Psoas muscle (tissue), 8 donors: Measurements from ENCODE around the gene PCDHGA5. TPM values are rescaled to one million over a fixed set of nuclear protein-coding genes. Genes with fewer than 3 reads are reported as not detected.
A peak's percentile ranks its signal among the peaks of the same experiment; 100 is the strongest.
"Not testable (repeated sequence)": the region's sequence is repeated elsewhere in the genome, so short reads cannot be mapped to it uniquely, and the experiment has no call there.

ENCODE experiments used
- ATAC-seq, 4 donors: fragments of 200-7000 bp; cut with Tn5 transposase; one replicate each; pipeline ENCODE4 v1.9.1; 2020; ENCODE audit warnings: moderate library complexity in 3 of 4, mild to moderate bottlenecking in 2 of 4
- DNase-seq, 2 donors: peaks; one replicate each; pipeline ENCODE4 v3.0.0-alpha.2; 2020
- H3K27ac ChIP-seq: fragments of 200-600 bp; one replicate; pipeline ENCODE4 v1.8.0; 2022
- H3K27me3 ChIP-seq, 3 donors: fragments of 200-600 bp in 1 of 3; one replicate each; pipeline versions ENCODE4 v1.6.1 to v1.8.0; 2013 to 2022; ENCODE audit warnings: low read length in 2 of 3, mild to moderate bottlenecking in 2 of 3, moderate library complexity in 1 of 3; ENCODE audit not compliant: insufficient read depth in 3 of 3
- H3K36me3 ChIP-seq, 2 donors: fragments of 200-600 bp in 1 of 2; one replicate each; pipeline versions ENCODE4 v1.6.1 to v1.8.0; 2013 to 2022; ENCODE audit warnings: low read depth in 1 of 2, mild to moderate bottlenecking in 1 of 2, moderate library complexity in 1 of 2; ENCODE audit not compliant: insufficient read depth in 1 of 2
- H3K4me1 ChIP-seq: fragments of 200-600 bp; one replicate; pipeline ENCODE4 v1.8.0; 2022
- H3K4me3 ChIP-seq: fragments of 200-600 bp; one replicate; pipeline ENCODE4 v1.8.0; 2022; ENCODE audit warnings: mild to moderate bottlenecking
- H3K9me3 ChIP-seq: fragments of 200-600 bp; one replicate; pipeline ENCODE4 v1.8.0; 2022
- WGBS, 3 donors: extraction: QIAGEN DNeasy Blood & Tissue Kit; methylation state at CpG; one replicate each; pipeline versions ENCODE4 v1.1.6 to v1.1.7; 2013; 5-methylcytosine and 5-hydroxymethylcytosine counted together
- intact Hi-C, 2 donors: fragments of 100-400 bp; cut with DNase I; formaldehyde crosslinking; loops; one replicate each; pipeline versions ENCODE4 v1.11.0 to v1.14.2; 2022
- polyA plus RNA-seq, 3 donors: library from polyadenylated mRNA; stranded (reverse); fragments of 200-250 nt; gene quantifications; one replicate each; pipeline ENCODE4 v1.2.3, GENCODE V29; 2013
- total RNA-seq, 4 donors: library from RNA; stranded (reverse); fragmentation: NEBNext Ultra II Directional in 2 of 4; extraction: Animal tissue kit (Norgen Biotek cat#: 25700) in 2 of 4; gene quantifications; one replicate each; pipeline versions ENCODE4 v1.2.1 to v1.2.4, GENCODE V29; 2021 to 2023
- TF ChIP-seq, protein P1 (sequence below): fragments of 200-600 bp; IDR thresholded peaks from one replicate; pipeline ENCODE4 v1.8.0; 2022; ENCODE audit warnings: antibody characterized with exemption
- donor health status: healthy with polysubstance abuse.
- donor health status: DM: no; HTN: no; CAD: no; lungs with moderate emphysema.
- donor health status: Bipolar disorder and iron deficiency.
- donor health status: healthy.
- donor health status: DM: yes; HTN: yes; CAD: no.
- donor health status: DM: no; HTN: no; CAD: no.
- donor health status: DM: no; HTN: no; CAD: no.
- donor health status: DM: yes; HTN: yes; CAD: no.

The PCDHGA5 gene
- total and polyA plus RNA-seq, 7 donors: 0.07 to 2.0 (median 0.84) TPM

DNA sequence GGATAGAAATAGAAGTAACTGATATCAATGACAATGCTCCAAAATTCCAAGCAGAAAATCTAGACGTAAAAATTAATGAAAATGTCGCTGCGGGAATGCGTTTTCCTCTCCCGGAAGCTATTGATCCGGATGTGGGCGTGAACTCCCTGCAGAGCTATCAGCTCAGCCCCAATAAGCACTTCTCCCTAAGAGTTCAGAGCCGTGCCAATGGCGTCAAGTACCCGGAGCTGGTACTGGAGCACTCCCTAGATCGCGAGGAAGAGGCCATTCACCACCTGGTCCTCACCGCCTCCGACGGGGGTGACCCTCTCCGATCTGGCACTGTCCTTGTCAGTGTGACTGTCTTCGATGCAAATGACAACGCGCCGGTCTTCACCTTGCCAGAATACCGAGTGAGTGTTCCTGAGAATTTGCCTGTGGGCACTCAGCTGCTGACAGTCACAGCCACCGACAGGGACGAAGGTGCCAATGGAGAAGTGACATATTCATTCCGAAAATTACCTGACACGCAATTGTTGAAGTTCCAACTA is 49.6 kb downstream of the PCDHGA5 start:
- ATAC-seq: peak; percentile 18 to 29 (median 22)
- WGBS, 3 donors: 27 to 29% (median 29%) methylated on average over 25 of the region's 25 CpGs
- Histone ChIP-seq H3K27ac (no peak overlapping the region), H3K27me3 (peaks cover 0 to 28% (median 0%) of the 10 kb centered on the region in 3 donors), H3K36me3 (no peaks in the 10 kb centered on the region), H3K9me3 (peaks cover 7% of the 10 kb centered on the region), H3K4me3 (peak overlapping the region; percentile 60), H3K4me1 (no peaks in the 10 kb centered on the region)
- TF ChIP-seq, protein P1, sequence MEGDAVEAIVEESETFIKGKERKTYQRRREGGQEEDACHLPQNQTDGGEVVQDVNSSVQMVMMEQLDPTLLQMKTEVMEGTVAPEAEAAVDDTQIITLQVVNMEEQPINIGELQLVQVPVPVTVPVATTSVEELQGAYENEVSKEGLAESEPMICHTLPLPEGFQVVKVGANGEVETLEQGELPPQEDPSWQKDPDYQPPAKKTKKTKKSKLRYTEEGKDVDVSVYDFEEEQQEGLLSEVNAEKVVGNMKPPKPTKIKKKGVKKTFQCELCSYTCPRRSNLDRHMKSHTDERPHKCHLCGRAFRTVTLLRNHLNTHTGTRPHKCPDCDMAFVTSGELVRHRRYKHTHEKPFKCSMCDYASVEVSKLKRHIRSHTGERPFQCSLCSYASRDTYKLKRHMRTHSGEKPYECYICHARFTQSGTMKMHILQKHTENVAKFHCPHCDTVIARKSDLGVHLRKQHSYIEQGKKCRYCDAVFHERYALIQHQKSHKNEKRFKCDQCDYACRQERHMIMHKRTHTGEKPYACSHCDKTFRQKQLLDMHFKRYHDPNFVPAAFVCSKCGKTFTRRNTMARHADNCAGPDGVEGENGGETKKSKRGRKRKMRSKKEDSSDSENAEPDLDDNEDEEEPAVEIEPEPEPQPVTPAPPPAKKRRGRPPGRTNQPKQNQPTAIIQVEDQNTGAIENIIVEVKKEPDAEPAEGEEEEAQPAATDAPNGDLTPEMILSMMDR: no peak
- intact Hi-C loops: no loop called here
- no peak for DNase-seq

DNA sequence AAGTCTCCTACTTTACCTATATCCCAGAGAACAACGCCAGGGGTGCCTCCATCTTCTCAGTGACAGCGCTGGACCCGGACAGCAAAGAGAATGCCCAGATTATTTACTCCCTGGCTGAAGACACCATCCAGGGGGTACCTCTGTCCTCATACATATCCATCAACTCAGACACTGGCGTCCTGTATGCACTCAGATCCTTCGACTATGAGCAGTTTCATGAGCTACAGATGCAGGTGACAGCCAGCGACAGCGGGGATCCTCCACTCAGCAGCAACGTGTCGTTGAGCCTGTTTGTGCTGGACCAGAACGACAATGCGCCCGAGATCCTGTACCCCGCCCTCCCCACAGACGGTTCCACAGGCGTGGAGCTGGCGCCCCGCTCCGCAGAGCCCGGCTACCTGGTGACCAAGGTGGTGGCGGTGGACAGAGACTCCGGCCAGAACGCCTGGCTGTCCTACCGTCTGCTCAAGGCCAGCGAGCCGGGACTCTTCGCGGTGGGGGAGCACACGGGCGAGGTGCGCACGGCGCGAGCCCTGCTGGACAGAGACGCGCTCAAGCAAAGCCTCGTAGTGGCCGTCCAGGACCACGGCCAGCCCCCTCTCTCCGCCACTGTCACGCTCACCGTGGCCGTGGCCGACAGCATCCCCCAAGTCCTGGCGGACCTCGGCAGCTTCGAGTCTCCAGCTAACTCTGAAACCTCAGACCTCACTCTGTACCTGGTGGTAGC is 50.7 kb downstream of the PCDHGA5 start:
- intact Hi-C loops: loop anchor here (5.0 kb wide), 2 partner anchors 143 to 148 kb away; no protein-coding TSS in a partner anchor
- peaks cover 0 to 27% (median 3%) of the 10 kb centered on the region in 3 donors for H3K27me3 ChIP-seq
- peak overlapping the region; percentile 8 for H3K4me3 ChIP-seq
- H3K9me3 ChIP-seq, H3K4me1 ChIP-seq, H3K36me3 ChIP-seq, DNase-seq, ATAC-seq, H3K27ac ChIP-seq: not testable (repeated sequence)
- WGBS, 3 donors: 43 to 53% (median 47%) methylated on average over 38 to 46 of the region's 46 CpGs

DNA sequence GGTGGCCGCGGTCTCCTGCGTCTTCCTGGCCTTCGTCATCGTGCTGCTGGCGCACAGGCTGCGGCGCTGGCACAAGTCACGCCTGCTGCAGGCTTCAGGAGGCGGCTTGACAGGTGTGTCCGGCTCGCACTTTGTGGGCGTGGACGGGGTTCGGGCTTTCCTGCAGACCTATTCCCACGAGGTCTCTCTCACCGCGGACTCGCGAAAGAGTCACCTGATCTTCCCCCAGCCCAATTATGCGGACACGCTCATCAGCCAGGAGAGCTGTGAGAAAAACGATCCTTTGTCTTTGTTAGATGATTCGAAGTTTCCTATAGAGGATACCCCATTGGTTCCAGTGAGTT is 51.3 kb downstream of the PCDHGA5 start:
- WGBS, 3 donors: 31 to 44% (median 38%) methylated on average over 24 of the region's 24 CpGs
- H3K4me1 ChIP-seq, H3K36me3 ChIP-seq, H3K27ac ChIP-seq, ATAC-seq, DNase-seq, H3K9me3 ChIP-seq: not testable (repeated sequence)
- intact Hi-C loops: loop anchor here (5.0 kb wide), 2 partner anchors 142 to 147 kb away; no protein-coding TSS in a partner anchor
- Histone ChIP-seq H3K4me3 (peak overlapping the region; percentile 8), H3K27me3 (peaks cover 0 to 31% (median 4%) of the 10 kb centered on the region in 3 donors)

Other genes starting within 250 kb of the PCDHGA5 start
Only the 30 nearest of the 36 such genes appear.
- under 1 TPM in 3 of 4 donors, not detected in 1; 0.15 to 0.58 (median 0.20) TPM for gene PCDHB9, start 177.0 kb upstream of the PCDHGA5 start, total RNA-seq
- under 1 TPM; 0.09 to 0.15 (median 0.13) TPM for gene PCDHB9, start 177.0 kb upstream of the PCDHGA5 start, polyA plus RNA-seq
- under 1 TPM; 0.26 to 0.29 (median 0.26) TPM for gene PCDHB10, start 171.8 kb upstream of the PCDHGA5 start, total RNA-seq
- under 1 TPM; 0.13 to 0.17 (median 0.14) TPM for gene PCDHB10, start 171.8 kb upstream of the PCDHGA5 start, polyA plus RNA-seq
- 1 to 10 TPM in 2 of 4 donors, under 1 TPM in 2; 0.86 to 1.8 (median 1.1) TPM for gene PCDHB11, start 164.5 kb upstream of the PCDHGA5 start, total RNA-seq
- under 1 TPM; 0.08 to 0.13 (median 0.13) TPM for gene PCDHB11, start 164.5 kb upstream of the PCDHGA5 start, polyA plus RNA-seq
- under 1 TPM; 0.44 to 0.96 (median 0.83) TPM for gene PCDHB12, start 155.4 kb upstream of the PCDHGA5 start, total RNA-seq
- under 1 TPM; 0.10 to 0.21 (median 0.21) TPM for gene PCDHB12, start 155.4 kb upstream of the PCDHGA5 start, polyA plus RNA-seq
- gene PCDHB13, start 150.2 kb upstream of the PCDHGA5 start, total RNA-seq: under 1 TPM; 0.44 to 0.81 (median 0.62) TPM
- under 1 TPM; 0.06 to 0.26 (median 0.18) TPM for gene PCDHB13, start 150.2 kb upstream of the PCDHGA5 start, polyA plus RNA-seq
- gene PCDHB14, start 140.8 kb upstream of the PCDHGA5 start, total RNA-seq: under 1 TPM; 0.48 to 0.75 (median 0.50) TPM
- gene PCDHB14, start 140.8 kb upstream of the PCDHGA5 start, polyA plus RNA-seq: under 1 TPM; 0.20 to 0.51 (median 0.32) TPM
- gene PCDHB15, start 118.8 kb upstream of the PCDHGA5 start, total RNA-seq: 1 to 10 TPM in 2 of 4 donors, under 1 TPM in 2; 0.50 to 2.5 (median 0.91) TPM
- under 1 TPM; 0.44 to 0.58 (median 0.45) TPM for gene PCDHB15, start 118.8 kb upstream of the PCDHGA5 start, polyA plus RNA-seq
- under 1 TPM in 2 of 4 donors, not detected in 2; 0.19 to 0.32 TPM for gene SLC25A2, start 60.1 kb upstream of the PCDHGA5 start, total RNA-seq
- under 1 TPM in 1 of 3 donors, not detected in 2; 0.04 TPM for gene SLC25A2, start 60.1 kb upstream of the PCDHGA5 start, polyA plus RNA-seq
- gene TAF7, start 43.4 kb upstream of the PCDHGA5 start, total RNA-seq: 100 to 1,000 TPM in 2 of 4 donors, 10 to 100 TPM in 2; 92.9 to 139 (median 117) TPM
- gene TAF7, start 43.4 kb upstream of the PCDHGA5 start, polyA plus RNA-seq: 100 to 1,000 TPM; 112 to 249 (median 139) TPM
- 1 to 10 TPM in 1 of 4 donors, under 1 TPM in 3; 0.51 to 1.4 (median 0.65) TPM for gene PCDHGA1, start 33.6 kb upstream of the PCDHGA5 start, total RNA-seq
- 1 to 10 TPM in 1 of 3 donors, under 1 TPM in 2; 0.27 to 2.1 (median 0.56) TPM for gene PCDHGA1, start 33.6 kb upstream of the PCDHGA5 start, polyA plus RNA-seq
- gene PCDHGA2, start 25.4 kb upstream of the PCDHGA5 start, total RNA-seq: 1 to 10 TPM; 1.2 to 1.8 (median 1.6) TPM
- gene PCDHGA2, start 25.4 kb upstream of the PCDHGA5 start, polyA plus RNA-seq: 1 to 10 TPM in 1 of 3 donors, under 1 TPM in 2; 0.22 to 1.1 (median 0.25) TPM
- gene PCDHGA3, start 20.3 kb upstream of the PCDHGA5 start, total RNA-seq: 1 to 10 TPM in 3 of 4 donors, under 1 TPM in 1; 0.97 to 2.4 (median 1.7) TPM
- gene PCDHGA3, start 20.3 kb upstream of the PCDHGA5 start, polyA plus RNA-seq: under 1 TPM; 0.33 to 0.67 (median 0.34) TPM
- gene PCDHGB1, start 14.1 kb upstream of the PCDHGA5 start, total RNA-seq: 1 to 10 TPM in 2 of 4 donors, under 1 TPM in 2; 0.71 to 1.8 (median 1.2) TPM
- gene PCDHGB1, start 14.1 kb upstream of the PCDHGA5 start, polyA plus RNA-seq: under 1 TPM; 0.08 to 0.22 (median 0.12) TPM
- gene PCDHGA4, start 9.1 kb upstream of the PCDHGA5 start, total RNA-seq: 1 to 10 TPM in 3 of 4 donors, under 1 TPM in 1; 0.84 to 2.4 (median 2.2) TPM
- under 1 TPM; 0.14 to 0.47 (median 0.40) TPM for gene PCDHGA4, start 9.1 kb upstream of the PCDHGA5 start, polyA plus RNA-seq
- 1 to 10 TPM; 1.2 to 2.4 (median 1.9) TPM for gene PCDHGB2, start 4.2 kb upstream of the PCDHGA5 start, total RNA-seq
- under 1 TPM; 0.10 to 0.67 (median 0.65) TPM for gene PCDHGB2, start 4.2 kb upstream of the PCDHGA5 start, polyA plus RNA-seq
- 1 to 10 TPM in 3 of 4 donors, under 1 TPM in 1; 0.92 to 2.0 (median 1.2) TPM for gene PCDHGB3, start 6.1 kb downstream of the PCDHGA5 start, total RNA-seq
- under 1 TPM; 0.17 to 0.44 (median 0.35) TPM for gene PCDHGB3, start 6.1 kb downstream of the PCDHGA5 start, polyA plus RNA-seq
- gene PCDHGA6, start 9.7 kb downstream of the PCDHGA5 start, total RNA-seq: 1 to 10 TPM; 1.3 to 2.5 (median 1.8) TPM
- gene PCDHGA6, start 9.7 kb downstream of the PCDHGA5 start, polyA plus RNA-seq: under 1 TPM; 0.03 to 0.72 (median 0.57) TPM
- gene PCDHGA7, start 18.6 kb downstream of the PCDHGA5 start, total RNA-seq: 1 to 10 TPM in 2 of 4 donors, under 1 TPM in 2; 0.97 to 2.2 (median 1.1) TPM
- under 1 TPM; 0.07 to 0.35 (median 0.35) TPM for gene PCDHGA7, start 18.6 kb downstream of the PCDHGA5 start, polyA plus RNA-seq
- gene PCDHGB4, start 23.5 kb downstream of the PCDHGA5 start, total RNA-seq: 1 to 10 TPM in 3 of 4 donors, under 1 TPM in 1; 0.99 to 3.0 (median 2.0) TPM
- under 1 TPM; 0.24 to 0.52 (median 0.49) TPM for gene PCDHGB4, start 23.5 kb downstream of the PCDHGA5 start, polyA plus RNA-seq
- gene PCDHGA8, start 28.5 kb downstream of the PCDHGA5 start, total RNA-seq: 1 to 10 TPM in 3 of 4 donors, under 1 TPM in 1; 0.82 to 1.6 (median 1.3) TPM
- under 1 TPM; 0.04 to 0.30 (median 0.26) TPM for gene PCDHGA8, start 28.5 kb downstream of the PCDHGA5 start, polyA plus RNA-seq
- gene PCDHGB5, start 33.8 kb downstream of the PCDHGA5 start, total RNA-seq: 1 to 10 TPM; 2.7 to 5.1 (median 4.0) TPM
- 1 to 10 TPM in 1 of 3 donors, under 1 TPM in 2; 0.61 to 1.4 (median 0.95) TPM for gene PCDHGB5, start 33.8 kb downstream of the PCDHGA5 start, polyA plus RNA-seq
- gene PCDHGA9, start 38.6 kb downstream of the PCDHGA5 start, total RNA-seq: 1 to 10 TPM; 1.5 to 3.5 (median 1.9) TPM
- under 1 TPM; 0.11 to 0.42 (median 0.36) TPM for gene PCDHGA9, start 38.6 kb downstream of the PCDHGA5 start, polyA plus RNA-seq
- gene PCDHGB6, start 43.9 kb downstream of the PCDHGA5 start, total RNA-seq: 1 to 10 TPM; 2.0 to 4.1 (median 2.9) TPM
- gene PCDHGB6, start 43.9 kb downstream of the PCDHGA5 start, polyA plus RNA-seq: under 1 TPM; 0.46 to 0.83 (median 0.82) TPM
- gene PCDHGA10, start 48.8 kb downstream of the PCDHGA5 start, total RNA-seq: 1 to 10 TPM in 3 of 4 donors, under 1 TPM in 1; 0.86 to 3.9 (median 2.8) TPM
- under 1 TPM; 0.27 to 0.56 (median 0.39) TPM for gene PCDHGA10, start 48.8 kb downstream of the PCDHGA5 start, polyA plus RNA-seq
- gene PCDHGB7, start 53.5 kb downstream of the PCDHGA5 start, total RNA-seq: 1 to 10 TPM; 3.8 to 7.2 (median 5.7) TPM
- 1 to 10 TPM in 1 of 3 donors, under 1 TPM in 2; 0.70 to 1.1 (median 0.90) TPM for gene PCDHGB7, start 53.5 kb downstream of the PCDHGA5 start, polyA plus RNA-seq
- 1 to 10 TPM in 3 of 4 donors, under 1 TPM in 1; 0.94 to 4.4 (median 2.9) TPM for gene PCDHGA11, start 56.9 kb downstream of the PCDHGA5 start, total RNA-seq
- under 1 TPM; 0.21 to 0.72 (median 0.45) TPM for gene PCDHGA11, start 56.9 kb downstream of the PCDHGA5 start, polyA plus RNA-seq
- 1 to 10 TPM; 2.6 to 6.9 (median 3.6) TPM for gene PCDHGA12, start 66.3 kb downstream of the PCDHGA5 start, total RNA-seq
- under 1 TPM; 0.38 to 0.56 (median 0.39) TPM for gene PCDHGA12, start 66.3 kb downstream of the PCDHGA5 start, polyA plus RNA-seq
- 10 to 100 TPM in 3 of 4 donors, 1 to 10 TPM in 1; 7.3 to 25.2 (median 14.2) TPM for gene PCDHGC3, start 111.8 kb downstream of the PCDHGA5 start, total RNA-seq
- gene PCDHGC3, start 111.8 kb downstream of the PCDHGA5 start, polyA plus RNA-seq: 10 to 100 TPM in 1 of 3 donors, 1 to 10 TPM in 2; 8.6 to 22.3 (median 9.0) TPM
- 1 to 10 TPM in 1 of 4 donors, under 1 TPM in 3; 0.36 to 1.2 (median 0.65) TPM for gene PCDHGC4, start 120.9 kb downstream of the PCDHGA5 start, total RNA-seq
- gene PCDHGC4, start 120.9 kb downstream of the PCDHGA5 start, polyA plus RNA-seq: under 1 TPM in 2 of 3 donors, not detected in 1; 0.06 to 0.18 TPM
- 1 to 10 TPM in 1 of 4 donors, under 1 TPM in 3; 0.49 to 1.2 (median 0.65) TPM for gene PCDHGC5, start 124.9 kb downstream of the PCDHGA5 start, total RNA-seq
- gene PCDHGC5, start 124.9 kb downstream of the PCDHGA5 start, polyA plus RNA-seq: under 1 TPM in 2 of 3 donors, not detected in 1; 0.08 to 0.95 TPM